ENCODE results near the gene CEP126. TPM values are rescaled to one million over a fixed set of nuclear protein-coding genes. Genes with fewer than 3 reads are reported as not detected.

The CEP126 gene
- total and polyA plus RNA-seq, 2 of the 13 experiments (the other 11 are each of a cell fraction or from before 2014, with no cell fraction given), result 1.4 to 1.7 TPM

GRCh38 chr11:102046841-102047240 is 132.0 kb downstream of the CEP126 start:
- ChIA-PET CTCF (ENCODE audit: low intra/inter-chr PET ratio, low total read pairs) (no interaction called here), POLR2A (no interaction called here)
- Histone ChIP-seq H2AFZ (ENCODE audit: low read length) (no peak overlapping the region), H3K9me3 (ENCODE audit: low read length) (no peaks in the 10 kb centered on the region), H3K27me3 (ENCODE audit: control insufficient read depth in 1 of 2, insufficient read depth in 2 of 2, low read length in 2 of 2) (peaks cover 2 to 11% of the 10 kb centered on the region in 2 experiments; a peak in 2 of 5 replicates), H3K27ac (ENCODE audit: extremely low read length, insufficient read depth, low read length) (no peak overlapping the region), H3K36me3 (replicated peaks in 1 of 2; ENCODE audit: control insufficient read depth in 1 of 2, insufficient read depth in 2 of 2, low read length in 2 of 2) (no peaks in the 10 kb centered on the region), H3K4me2 (ENCODE audit: low read depth, low read length) (peak overlapping the region; percentile 50), H3K4me3 (replicated peaks in 1 of 3; ENCODE audit: insufficient read depth in 1 of 3, low read depth in 2 of 3, low read length in 3 of 3) (peak overlapping the region in 1 of 3 experiments; percentile 58; a peak in 1 of 6 replicates), H3K4me1 (ENCODE audit: insufficient read depth, low read length) (peaks cover 5% of the 10 kb centered on the region; the same call in 1 of the 2 replicates), H3K9ac (ENCODE audit: insufficient read depth, low read depth, low read length) (no peak overlapping the region), H4K20me1 (ENCODE audit: insufficient read depth, low read length) (no peaks in the 10 kb centered on the region), H3K79me2 (ENCODE audit: insufficient read depth, low read length) (no peaks in the 10 kb centered on the region)
- intact Hi-C loops (cut with micrococcal nuclease; ENCODE audit: unreplicated experiment), result no loop called here
- DNase-seq (ENCODE audit: low spot score) (no peak), ATAC-seq (no peak), FAIRE-seq (no peak)
- no TSS peak for BruUV-seq (replicated peaks)
- in situ Hi-C loops (cut with HindIII; ENCODE audit: extremely low pct_ligation_motif_present, low pct_unique_long_range_greater_than_20kb), result no loop called here
- TF ChIP-seq KLF9 (CRISPR knock-in tag; IDR thresholded peaks at IDR 0.05; ENCODE audit: low read depth) (no peak), E2F5 (CRISPR knock-in tag; conservative IDR thresholded peaks at IDR 0.05) (no peak), SSRP1 (CRISPR knock-in tag; IDR thresholded peaks at IDR 0.05) (no peak), U2AF2 (IDR thresholded peaks at IDR 0.05; ENCODE audit: low read depth, low read length) (no peak), NCOR1 (IDR thresholded peaks at IDR 0.05; ENCODE audit: borderline replicate concordance, low read length) (no peak), PCBP2 (optimal IDR thresholded peaks at IDR 0.05; ENCODE audit: low read depth, low read length, poor library complexity, severe bottlenecking) (no peak), RARA (CRISPR knock-in tag; IDR thresholded peaks at IDR 0.05) (no peak), ATM (IDR thresholded peaks at IDR 0.05; ENCODE audit: borderline replicate concordance) (no peak), FOXP1 (IDR thresholded peaks at IDR 0.05) (no peak), FOXP1 (CRISPR knock-in tag; IDR thresholded peaks at IDR 0.05) (no peak), ATF1 (CRISPR knock-in tag; IDR thresholded peaks at IDR 0.05) (no peak), KAT2B (IDR thresholded peaks at IDR 0.05; ENCODE audit: borderline replicate concordance, low read depth, low read length) (no peak), ARNT2 (CRISPR knock-in tag; IDR thresholded peaks at IDR 0.05; ENCODE audit: low read depth) (no peak), ZNF350 (CRISPR knock-in tag; IDR thresholded peaks at IDR 0.05; ENCODE audit: borderline replicate concordance, low read depth) (no peak), REST (IDR thresholded peaks at IDR 0.05; ENCODE audit: borderline replicate concordance in 1 of 2, low read depth in 1 of 2, low read length in 2 of 2) (no peak), ZNF572 (CRISPR knock-in tag; IDR thresholded peaks at IDR 0.05) (no peak), NR1H2 (CRISPR knock-in tag; IDR thresholded peaks at IDR 0.05; ENCODE audit: borderline replicate concordance, low read depth) (no peak), ZNF414 (CRISPR knock-in tag; IDR thresholded peaks at IDR 0.05) (no peak), GZF1 (CRISPR knock-in tag; IDR thresholded peaks at IDR 0.05) (no peak), ZNF496 (CRISPR knock-in tag; IDR thresholded peaks at IDR 0.05; ENCODE audit: insufficient replicate concordance) (no peak)
- WGBS (ENCODE audit: low lambda C conversion rate), result 43% methylated on average over 4 of the region's 4 CpGs

Measured in HepG2 (cell line).